T follicular helper cell (primary cell): ENCODE measurements around the gene GPANK1.

Source experiments
- DNase-seq: peaks from one replicate; pipeline ENCODE4 v3.0.0-alpha.2; 2020; ENCODE audit warnings: low read depth

The GPANK1 gene

DNA sequence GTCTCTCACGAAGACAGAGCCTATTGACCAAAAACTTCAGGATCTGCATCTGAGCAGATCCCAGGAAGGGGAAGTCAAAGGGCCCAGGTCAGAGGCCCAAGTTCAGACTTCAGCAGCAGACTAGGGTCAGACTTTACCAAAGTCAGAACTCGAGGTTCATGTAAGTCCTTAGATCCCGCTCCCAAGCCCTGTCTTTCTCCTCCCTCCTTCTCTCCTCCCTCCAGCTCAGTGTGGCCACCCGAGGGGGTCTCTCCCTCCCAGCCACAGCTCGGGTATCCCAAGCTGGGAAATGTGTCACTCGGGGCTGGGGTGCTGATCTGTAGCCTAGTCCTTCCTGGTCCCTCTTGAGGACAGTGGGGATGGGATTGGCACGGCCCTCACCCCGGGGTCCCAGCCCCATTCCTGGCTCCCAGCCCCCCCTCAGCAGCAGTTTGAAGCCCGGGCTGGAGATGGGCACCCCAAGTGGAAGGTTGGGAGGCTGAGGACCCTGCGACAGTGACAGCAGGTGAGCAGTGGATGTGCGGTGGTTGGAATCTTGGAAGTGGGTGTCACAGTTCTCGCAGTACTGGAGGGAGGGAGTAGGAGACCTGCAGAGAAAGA, 2.6 kb downstream of the GPANK1 start:
- no peak for DNase-seq

DNA sequence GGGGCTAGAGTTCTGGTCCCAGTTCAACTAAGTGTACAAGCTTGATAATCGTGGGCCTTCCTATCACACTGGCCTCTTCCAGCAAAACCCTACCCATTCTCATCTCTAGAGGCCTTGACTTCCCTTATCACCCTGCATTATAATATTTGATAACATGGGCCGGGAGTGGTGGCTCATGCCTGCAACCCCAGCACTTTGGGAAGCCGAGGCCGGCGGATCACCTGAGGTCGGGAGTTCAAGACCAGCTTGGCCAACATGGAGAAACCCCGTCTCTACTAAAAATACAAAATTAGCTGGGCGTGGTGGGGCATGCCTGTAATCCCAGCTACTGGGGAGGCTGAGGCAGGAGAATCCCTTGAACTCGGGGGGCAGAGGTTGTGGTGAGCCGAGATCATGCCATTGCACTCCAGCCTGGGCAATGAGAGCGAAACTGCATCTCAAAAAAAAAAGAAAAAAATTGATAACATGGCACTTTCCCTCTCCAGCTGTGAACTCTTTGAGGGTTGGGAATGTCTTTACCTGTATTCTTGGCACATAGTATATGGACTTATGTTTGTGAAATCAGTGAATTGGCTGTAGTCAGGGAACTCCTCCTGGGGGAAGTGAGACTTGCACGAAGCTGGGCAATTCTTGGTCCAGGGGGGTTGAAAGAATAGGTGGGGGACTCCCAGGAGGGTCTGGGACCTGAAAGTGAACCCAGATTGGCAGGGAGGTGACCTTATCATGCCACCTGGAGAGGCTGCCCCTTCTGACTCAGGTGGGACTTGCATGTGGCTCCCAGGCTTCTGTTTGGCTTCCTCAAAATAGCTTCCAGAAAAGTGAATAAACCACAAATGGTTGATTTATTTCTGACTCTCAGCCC, 3.3 kb downstream of the GPANK1 start:
- DNase-seq = no peak

- DNase-seq = peak; percentile 60
These were observed 4.2 kb downstream of the GPANK1 start, which contains the start of gene C6orf47 for GRCh38 chr6:31660381-31661261. Gene C6orf47, minus strand, starts transcription at chr6:31660778. Its CDS starts 831 bp downstream, at chr6:31659947.

DNA sequence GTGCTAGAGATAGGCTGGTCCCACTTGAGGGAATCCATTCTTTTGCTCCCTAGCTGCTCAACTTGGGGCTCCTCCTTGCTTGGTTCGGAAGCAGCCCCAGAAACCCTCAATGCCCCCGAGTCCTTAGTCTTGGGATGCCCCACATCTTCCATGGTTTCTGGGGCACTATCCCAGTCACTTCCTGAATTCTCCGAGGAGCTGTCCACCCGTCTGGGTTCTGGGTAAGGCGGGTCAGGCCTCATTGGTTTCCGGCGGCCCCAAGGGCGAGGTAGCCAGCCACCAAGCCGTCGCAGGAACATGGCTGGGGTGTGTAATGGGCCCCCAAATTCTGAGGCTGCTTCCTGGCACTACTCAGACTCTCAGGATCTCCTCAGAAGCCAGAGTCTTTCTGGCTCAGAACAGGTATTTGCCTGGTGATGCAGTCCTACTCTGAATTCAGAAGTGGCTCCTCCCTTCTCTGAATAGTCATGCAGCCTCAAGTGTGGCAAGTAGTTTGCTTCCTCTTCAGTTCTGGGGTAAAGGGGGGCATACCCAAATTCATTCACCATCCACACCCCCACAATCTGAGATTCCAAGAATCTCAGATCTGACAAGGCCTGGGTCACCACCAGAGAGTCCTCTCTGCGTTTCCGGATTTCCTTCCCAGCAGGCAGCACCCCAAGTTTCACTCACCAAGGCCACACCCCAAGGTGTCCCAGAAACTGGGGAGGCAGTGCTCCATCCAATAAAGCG, 5.0 kb downstream of the GPANK1 start:
- no peak for DNase-seq

DNA sequence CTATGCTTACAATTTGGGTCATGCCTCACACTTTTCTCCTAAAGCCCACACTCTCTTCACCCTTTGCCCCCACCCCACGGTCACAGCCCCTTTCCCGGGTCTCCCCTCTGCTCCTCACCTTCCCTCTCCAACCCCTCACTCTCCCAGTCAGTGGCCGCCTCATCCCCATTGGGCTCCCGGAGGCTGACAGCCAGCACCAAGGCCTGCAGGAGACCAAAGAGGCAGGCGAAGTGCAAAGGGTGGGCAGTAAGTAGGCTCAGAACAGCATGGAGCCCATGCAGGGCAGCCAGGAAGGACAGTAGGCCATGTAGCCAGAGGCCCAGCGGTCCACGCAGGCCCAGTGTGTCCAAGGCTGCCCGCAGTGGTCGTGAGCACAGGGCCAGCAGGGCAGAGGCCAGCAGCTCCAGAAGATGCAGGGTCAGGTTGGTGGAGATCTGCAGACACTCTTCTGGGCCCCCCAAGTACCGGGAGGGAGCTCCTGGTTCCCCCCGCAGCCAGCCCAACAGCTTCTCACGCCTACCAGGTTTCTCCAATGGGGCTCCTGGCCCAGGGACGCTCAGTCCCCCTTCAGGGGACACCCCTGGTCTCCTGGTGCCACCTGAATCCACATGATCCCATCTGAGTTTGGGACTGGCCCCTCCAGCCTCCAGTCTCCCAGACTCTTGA, 5.7 kb downstream of the GPANK1 start:
- DNase-seq = no peak

DNA sequence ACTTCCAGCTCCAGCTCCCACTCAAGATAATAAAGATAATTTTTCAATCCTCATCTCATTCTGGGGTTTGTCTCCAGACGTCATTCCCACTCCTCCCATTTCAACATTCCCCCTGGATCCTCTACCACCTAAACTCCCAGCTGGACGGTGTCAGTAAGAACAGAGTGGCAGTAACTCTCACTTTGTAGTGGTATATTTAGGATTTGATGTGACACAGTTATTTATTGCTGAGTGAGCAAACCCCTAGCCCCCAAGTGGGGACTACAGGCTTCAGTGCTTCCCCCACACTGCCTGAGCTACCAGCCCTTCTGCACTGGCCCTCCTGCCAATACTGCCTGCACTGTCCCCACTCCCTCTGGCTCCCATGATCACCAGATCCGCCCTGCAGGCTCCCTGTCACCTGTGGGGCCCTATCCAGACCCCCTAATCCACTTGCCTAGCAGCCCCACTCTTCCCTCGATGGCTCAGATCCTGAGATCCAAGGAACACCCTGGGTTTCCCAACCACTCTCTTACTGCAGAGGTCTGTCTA, 6.6 kb downstream of the GPANK1 start:
- no peak for DNase-seq

GRCh38 chr6:31657406-31658157, 7.2 kb downstream of the GPANK1 start:
- DNase-seq = no peak

- DNase-seq = no peak
These were observed 9.2 kb downstream of the GPANK1 start, which contains the start of gene APOM for GRCh38 chr6:31655349-31656237. Gene APOM, plus strand, starts transcription at chr6:31655894. Its CDS starts 73 bp downstream, at chr6:31655967.

- DNase-seq = no peak
These were observed 10.0 kb downstream of the GPANK1 start for GRCh38 chr6:31654574-31655348.

- DNase-seq = peak; percentile 76
These were observed 11.7 kb downstream of the GPANK1 start for GRCh38 chr6:31652925-31653724.

DNA sequence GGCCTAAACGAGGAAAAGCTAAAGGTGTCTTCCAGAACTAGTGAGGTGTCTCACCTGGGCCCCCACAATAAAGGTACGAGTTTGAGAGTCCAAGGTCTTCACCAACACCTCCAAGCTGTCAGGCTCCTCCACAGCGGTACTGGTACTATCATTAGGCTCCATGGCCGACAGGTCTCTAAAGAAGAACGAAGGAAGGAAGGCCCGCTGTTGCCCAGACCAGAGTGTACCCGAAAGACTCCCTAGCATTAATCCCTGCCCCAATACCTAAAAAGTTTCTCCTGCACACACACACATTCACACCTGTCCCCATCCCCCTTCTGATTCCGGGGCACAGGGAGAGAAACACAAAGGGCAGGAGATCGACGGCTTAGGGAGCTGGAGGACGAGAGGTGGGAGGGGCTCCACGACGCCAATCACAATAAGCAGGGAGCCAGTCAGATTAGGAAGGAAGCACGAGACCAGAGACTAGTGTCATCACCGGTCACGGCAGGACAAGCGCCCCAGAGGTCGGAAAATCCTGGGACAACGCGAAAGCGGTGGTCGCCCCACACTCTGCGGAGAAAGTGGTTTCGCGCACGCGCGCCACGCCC, 13.1 kb downstream of the GPANK1 start:
- no peak for DNase-seq

GRCh38 chr6:31645325-31645724, 19.5 kb downstream of the GPANK1 start:
- no peak for DNase-seq

DNA sequence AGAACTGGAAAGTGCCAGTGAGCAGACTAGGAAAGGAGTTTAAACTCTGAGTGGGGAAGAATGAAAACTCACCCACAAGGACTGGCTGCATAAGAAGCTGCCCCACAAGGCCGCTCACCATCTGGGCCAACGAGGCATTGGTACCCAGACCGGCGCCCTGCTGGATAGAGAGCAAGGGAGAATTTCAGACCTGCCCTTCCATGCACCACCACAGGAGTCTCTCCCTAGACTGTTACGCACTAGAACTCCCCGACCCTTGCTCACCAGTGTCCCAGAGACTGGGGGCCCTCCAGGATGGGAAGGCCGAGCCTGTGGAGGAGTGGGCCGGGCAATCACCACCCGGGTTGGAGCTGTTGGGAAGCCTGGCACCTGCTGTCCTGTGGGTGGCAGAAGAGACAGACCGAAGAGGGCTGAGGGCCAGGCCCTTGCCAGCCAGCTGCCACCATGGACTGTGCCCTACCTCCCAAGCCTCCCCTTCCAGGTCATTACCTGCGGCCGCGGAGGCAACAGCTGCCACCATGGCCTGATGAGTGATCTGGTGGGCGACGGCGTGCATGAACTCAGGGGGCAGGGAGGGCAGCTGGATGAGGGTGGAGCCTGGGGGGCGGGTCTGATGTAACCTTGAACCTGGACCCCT, 20.9 kb downstream of the GPANK1 start:
- DNase-seq = no peak

- no peak for DNase-seq
These were observed 21.8 kb downstream of the GPANK1 start for GRCh38 chr6:31642798-31643570.

DNA sequence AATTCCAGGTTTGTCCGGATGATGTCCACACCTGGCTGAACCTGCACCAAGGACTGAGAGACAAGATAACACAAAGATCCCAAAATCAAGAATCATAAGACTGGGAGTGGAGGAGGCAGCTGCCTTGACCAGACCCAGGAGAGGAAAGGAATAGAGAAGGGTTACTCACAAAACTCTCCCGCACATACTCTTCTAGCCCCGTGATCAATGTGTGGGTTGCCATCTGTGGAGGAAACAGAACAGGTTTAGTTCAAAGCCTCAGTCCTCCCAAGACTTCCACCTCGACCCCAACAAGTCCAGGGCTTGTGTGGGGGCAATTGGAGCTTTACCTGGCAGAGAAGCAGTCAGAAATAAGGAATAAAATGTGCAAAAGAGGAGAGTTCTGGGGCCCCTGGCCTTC, 23.4 kb downstream of the GPANK1 start:
- DNase-seq = no peak

GRCh38 chr6:31640612-31641011, 24.2 kb downstream of the GPANK1 start:
- no peak for DNase-seq
